AG10803 (cell line): ENCODE measurements around the gene GALNT7.

Source experiments
- DNase-seq: peaks from one replicate; pipeline ENCODE4 v3.0.0; 2010; ENCODE audit warnings: low read depth
- H3K4me3 ChIP-seq: 2 replicates; pipeline ENCODE4 v1.5.1; 2011; ENCODE audit warnings: mild to moderate bottlenecking, low read length, control low read depth
- TF ChIP-seq, protein P1 (sequence below): conservative IDR thresholded peaks from 2 replicates; pipeline ENCODE4 v1.5.1; 2011; ENCODE audit warnings: mild to moderate bottlenecking, low read length, control low read depth, inconsistent platforms

Gene GALNT7

DNA sequence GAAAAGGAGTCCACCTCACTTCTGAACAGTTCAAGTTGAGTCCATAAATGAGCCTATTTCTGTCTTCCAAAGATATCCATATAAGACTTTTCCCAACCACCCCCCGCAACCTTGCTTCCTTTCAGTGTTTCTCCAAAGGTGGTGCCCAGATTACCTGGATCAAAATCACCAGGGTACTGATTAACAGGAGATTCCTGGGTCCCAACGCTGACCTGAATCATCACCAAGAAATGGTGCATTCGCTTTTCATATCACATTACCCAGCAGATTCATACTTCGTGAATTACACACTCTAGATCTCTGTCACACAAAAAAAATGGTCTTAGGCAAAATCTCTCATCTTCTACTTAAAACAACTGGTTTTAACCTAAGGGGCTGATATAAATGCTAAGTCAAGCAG, 2.1 kb upstream of the GALNT7 start:
- no peak for DNase-seq
- H3K4me3 ChIP-seq, result no peak overlapping the region
- TF ChIP-seq, protein P1, sequence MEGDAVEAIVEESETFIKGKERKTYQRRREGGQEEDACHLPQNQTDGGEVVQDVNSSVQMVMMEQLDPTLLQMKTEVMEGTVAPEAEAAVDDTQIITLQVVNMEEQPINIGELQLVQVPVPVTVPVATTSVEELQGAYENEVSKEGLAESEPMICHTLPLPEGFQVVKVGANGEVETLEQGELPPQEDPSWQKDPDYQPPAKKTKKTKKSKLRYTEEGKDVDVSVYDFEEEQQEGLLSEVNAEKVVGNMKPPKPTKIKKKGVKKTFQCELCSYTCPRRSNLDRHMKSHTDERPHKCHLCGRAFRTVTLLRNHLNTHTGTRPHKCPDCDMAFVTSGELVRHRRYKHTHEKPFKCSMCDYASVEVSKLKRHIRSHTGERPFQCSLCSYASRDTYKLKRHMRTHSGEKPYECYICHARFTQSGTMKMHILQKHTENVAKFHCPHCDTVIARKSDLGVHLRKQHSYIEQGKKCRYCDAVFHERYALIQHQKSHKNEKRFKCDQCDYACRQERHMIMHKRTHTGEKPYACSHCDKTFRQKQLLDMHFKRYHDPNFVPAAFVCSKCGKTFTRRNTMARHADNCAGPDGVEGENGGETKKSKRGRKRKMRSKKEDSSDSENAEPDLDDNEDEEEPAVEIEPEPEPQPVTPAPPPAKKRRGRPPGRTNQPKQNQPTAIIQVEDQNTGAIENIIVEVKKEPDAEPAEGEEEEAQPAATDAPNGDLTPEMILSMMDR, result no peak

DNA sequence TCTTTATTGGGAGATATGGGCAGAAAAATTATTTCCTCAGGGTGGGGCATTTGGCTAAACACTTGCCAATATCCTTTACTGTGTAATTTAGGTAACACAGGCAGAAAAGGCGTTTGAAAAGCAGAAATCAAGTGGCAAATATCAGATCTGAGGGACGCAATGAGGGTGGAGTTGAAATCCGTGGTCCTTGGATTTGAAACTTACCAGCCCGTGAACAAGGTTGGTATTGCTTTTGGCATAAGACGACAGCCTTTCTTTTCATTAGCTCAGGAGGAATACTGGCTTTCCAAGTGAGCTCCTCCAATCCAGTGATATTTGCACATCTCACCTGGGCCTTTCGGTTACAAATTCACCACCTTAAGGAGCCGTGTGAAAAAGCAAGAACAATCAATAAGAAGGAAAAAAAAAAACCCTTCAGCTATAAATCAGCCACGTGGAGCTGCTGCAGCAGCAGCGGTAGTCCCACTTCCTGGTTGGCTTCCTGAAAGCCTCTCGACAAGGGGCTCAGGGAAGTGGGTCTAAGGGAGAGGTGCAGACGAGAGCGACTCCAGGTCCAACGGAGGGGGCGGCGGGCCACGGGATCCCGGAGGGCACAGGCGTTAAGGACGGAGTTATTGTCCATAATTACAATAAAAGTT, 734 bp upstream of the GALNT7 start:
- H3K4me3 ChIP-seq, result peak overlapping the region; percentile 79
- no peak for DNase-seq
- TF ChIP-seq, protein P1, result no peak

DNA sequence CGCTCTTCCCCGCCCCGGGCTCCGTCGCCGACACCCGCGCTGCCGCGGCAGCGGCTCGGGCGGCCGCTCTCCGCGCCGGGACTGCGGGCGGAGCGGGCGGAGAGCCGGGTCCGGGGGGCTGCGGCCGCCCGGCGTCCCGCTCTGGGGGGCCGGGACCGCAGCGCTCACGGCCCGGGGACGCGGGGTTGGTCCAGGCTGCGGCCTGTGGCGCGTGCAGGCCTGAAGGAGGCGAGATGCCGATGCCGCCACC, 492 bp downstream of the GALNT7 start:
- H3K4me3 ChIP-seq, result peak overlapping the region; percentile 79
- DNase-seq, result no peak
- TF ChIP-seq, protein P1, result no peak

DNA sequence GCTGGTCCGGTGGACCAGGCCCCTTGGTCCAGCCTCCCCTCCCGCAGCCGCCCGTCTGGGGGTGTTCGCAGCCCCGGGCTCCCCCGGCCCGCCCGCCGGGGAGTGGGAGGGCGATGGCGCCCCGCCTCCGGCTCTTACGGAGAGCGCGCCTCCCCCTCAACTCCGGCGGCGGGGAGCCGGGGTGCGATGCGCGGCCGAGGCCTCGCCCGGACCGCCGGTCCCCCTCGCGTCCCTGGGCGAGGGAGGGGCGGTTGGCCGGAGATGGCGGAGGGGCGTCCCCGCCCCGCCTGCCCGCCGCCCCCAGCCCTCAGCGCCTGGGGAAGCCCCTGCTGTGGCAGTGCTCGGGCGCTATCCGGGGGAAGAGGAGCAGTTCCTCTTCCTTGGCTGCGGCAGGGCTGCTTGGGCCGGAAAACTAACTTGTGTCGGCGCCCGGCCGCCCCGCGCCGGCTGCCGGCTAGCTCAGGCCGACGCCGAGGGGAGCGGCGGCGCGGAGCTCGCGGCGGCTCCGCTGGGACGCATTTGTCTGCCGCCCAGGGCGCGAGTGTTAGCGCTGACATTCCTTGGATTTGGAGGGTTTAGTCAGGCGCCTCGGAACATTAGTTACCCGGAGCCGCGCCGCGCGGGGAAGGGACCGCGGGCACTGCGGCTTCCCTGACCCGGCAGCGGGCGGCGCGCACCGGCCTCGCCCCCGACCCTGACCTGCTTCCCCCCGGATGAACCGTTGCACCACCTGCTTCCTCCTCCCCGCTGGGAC, 994 bp downstream of the GALNT7 start:
- peak; percentile 57 for DNase-seq
- TF ChIP-seq, protein P1, result no peak
- H3K4me3 ChIP-seq, result peak overlapping the region; percentile 75

DNA sequence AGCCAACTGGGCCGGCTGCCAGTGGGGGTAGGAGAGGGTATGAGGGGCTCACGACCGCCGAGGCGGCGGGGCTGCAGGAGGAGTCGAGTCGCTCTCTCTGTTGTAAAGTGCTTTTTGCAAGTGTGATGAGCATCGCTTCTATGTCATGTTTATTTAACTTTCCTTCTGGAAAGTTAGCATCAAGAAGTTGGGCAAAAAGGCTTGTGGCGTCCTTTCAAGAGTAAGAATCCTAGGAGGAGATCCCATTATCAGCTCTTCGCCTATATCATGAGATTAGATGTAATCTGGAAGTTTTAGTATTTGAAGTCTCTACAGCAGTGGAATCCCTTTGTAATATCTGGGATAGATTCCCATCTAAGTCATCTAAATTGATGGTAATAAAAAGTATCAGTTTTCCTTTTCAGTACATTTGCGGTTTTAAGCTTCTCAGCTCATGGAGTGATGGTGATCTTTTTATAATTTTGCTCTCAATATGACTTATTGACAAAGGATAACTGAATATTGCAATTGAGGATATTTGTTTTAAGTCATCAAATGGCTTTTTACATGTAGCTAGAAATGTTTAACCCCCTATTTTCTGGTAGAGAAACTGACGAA, 1.7 kb downstream of the GALNT7 start:
- TF ChIP-seq, protein P1, result no peak
- peak overlapping the region; percentile 75 for H3K4me3 ChIP-seq
- DNase-seq, result no peak

DNA sequence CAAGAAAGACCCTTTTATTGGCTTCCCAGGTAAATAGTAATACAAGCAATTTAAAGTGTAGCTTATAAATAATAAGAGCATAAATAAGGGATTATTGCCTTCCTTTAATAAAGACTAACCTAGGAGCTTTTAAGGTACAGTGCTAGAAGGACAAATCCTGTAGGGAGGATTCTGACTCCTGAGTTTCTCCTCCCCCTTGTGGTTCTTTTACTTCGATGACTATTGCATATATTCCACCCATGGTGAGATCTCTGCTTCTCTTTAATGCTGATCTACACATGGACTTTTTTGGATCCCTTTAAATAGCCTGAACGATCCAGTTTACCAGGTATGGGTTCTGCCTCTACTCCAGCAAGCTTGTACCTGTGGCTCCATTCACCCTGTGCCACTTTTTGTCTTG, 2.5 kb downstream of the GALNT7 start:
- DNase-seq, result no peak
- no peak overlapping the region for H3K4me3 ChIP-seq
- TF ChIP-seq, protein P1, result peak; percentile 46

DNA sequence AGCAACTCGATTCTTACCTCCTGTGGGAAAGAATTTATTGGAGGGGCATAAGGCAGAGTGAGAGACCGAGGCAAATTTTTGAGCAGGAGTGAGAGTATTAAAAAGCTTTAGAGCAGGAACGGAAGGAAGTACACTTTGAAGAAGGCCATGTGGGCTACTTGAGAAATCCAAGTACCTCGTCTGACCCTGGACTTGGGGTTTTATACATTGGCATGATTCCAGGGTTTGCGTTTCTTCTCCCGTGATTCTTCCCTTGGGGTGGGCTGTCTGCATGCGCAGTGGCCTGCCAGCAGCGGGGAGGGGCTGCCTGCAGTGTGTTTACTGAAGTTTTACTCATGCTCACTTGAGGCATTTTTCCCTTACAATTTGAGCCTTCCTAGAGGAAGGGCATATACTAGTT, 3.4 kb downstream of the GALNT7 start:
- DNase-seq, result no peak
- no peak overlapping the region for H3K4me3 ChIP-seq

More for the DNA sequence above, 3.4 kb downstream of the GALNT7 start:
- TF ChIP-seq, protein P1, result no peak
